HepG2 (cell line): Measurements from ENCODE around the gene NSD2. TPM values are rescaled to one million over a fixed set of nuclear protein-coding genes. Genes with fewer than 3 reads are reported as not detected.

Experiments
- ATAD3A ChIP-seq: sonication (generic); formaldehyde crosslinking; IDR thresholded peaks from 2 replicates; pipeline ENCODE4 v1.4.0; 2020; ENCODE audit warnings: missing genetic modification reagents
- BHLHE40 ChIP-seq: IDR thresholded peaks from 2 replicates; pipeline ENCODE4 v1.6.1; 2011; ENCODE audit warnings: low read length, improper control_type of control experiment
- CAMTA2 ChIP-seq: sonication (generic); formaldehyde crosslinking; IDR thresholded peaks from 2 replicates; pipeline ENCODE4 v1.4.0; 2020; ENCODE audit warnings: mild to moderate bottlenecking, missing genetic modification reagents, borderline replicate concordance
- CHCHD3 ChIP-seq: sonication (generic); formaldehyde crosslinking; IDR thresholded peaks from 2 replicates; pipeline ENCODE4 v1.8.0; 2022; ENCODE audit warnings: mild to moderate bottlenecking, missing genetic modification reagents, moderate library complexity
- FOXP1 ChIP-seq, 2 experiments: fragments of 450-650 bp in 1 of 2; IDR thresholded peaks; 2 replicates each; pipeline ENCODE4 v1.6.1; 2017 to 2018; ENCODE audit warnings: antibody characterized with exemption in 1 of 2
- HOMEZ ChIP-seq: IDR thresholded peaks from 2 replicates; pipeline ENCODE4 v1.6.1; 2016; ENCODE audit warnings: low read depth
- MTA3 ChIP-seq: sonication (generic); formaldehyde crosslinking; IDR thresholded peaks from 2 replicates; pipeline ENCODE4 v1.4.0; 2020; ENCODE audit warnings: missing genetic modification reagents
- NR3C1 ChIP-seq: sonication (generic); formaldehyde crosslinking; IDR thresholded peaks from 2 replicates; pipeline ENCODE4 v1.4.0; 2020; ENCODE audit warnings: missing genetic modification reagents
- SAP130 ChIP-seq: IDR thresholded peaks from 2 replicates; pipeline ENCODE4 v1.6.1; 2016; ENCODE audit warnings: low read depth
- SIX1 ChIP-seq: sonication (generic); formaldehyde crosslinking; IDR thresholded peaks from 2 replicates; pipeline ENCODE4 v1.4.0; 2020; ENCODE audit warnings: missing genetic modification reagents, borderline replicate concordance
- SMAD3 ChIP-seq: sonication (generic); formaldehyde crosslinking; IDR thresholded peaks from 2 replicates; pipeline ENCODE4 v1.4.0; 2020; ENCODE audit warnings: missing genetic modification reagents
- TFAP4 ChIP-seq: sonication (generic); IDR thresholded peaks from 2 replicates; pipeline ENCODE4 v1.6.1; 2016; ENCODE audit warnings: low read depth, borderline replicate concordance
- TRIM22 ChIP-seq: fragments of 450-650 bp; IDR thresholded peaks from 2 replicates; pipeline ENCODE4 v1.6.1; 2017
- ZNF318 ChIP-seq: sonication (generic); formaldehyde crosslinking; IDR thresholded peaks from 2 replicates; pipeline ENCODE4 v1.4.0; 2020; ENCODE audit warnings: mild to moderate bottlenecking, missing genetic modification reagents
- ZNF333 ChIP-seq: sonication (generic); formaldehyde crosslinking; IDR thresholded peaks from 2 replicates; pipeline ENCODE4 v1.4.0; 2020; ENCODE audit warnings: mild to moderate bottlenecking, missing genetic modification reagents, borderline replicate concordance
- ZNF660 ChIP-seq: sonication (generic); formaldehyde crosslinking; IDR thresholded peaks from 2 replicates; pipeline ENCODE4 v1.5.1; 2020; ENCODE audit warnings: mild to moderate bottlenecking, low read depth, missing genetic modification reagents, borderline replicate concordance
- ZNF672 ChIP-seq: sonication (generic); formaldehyde crosslinking; IDR thresholded peaks from 2 replicates; pipeline ENCODE4 v1.8.1; 2022; ENCODE audit warnings: missing genetic modification reagents
- ZNF850 ChIP-seq: sonication (generic); formaldehyde crosslinking; conservative IDR thresholded peaks from 2 replicates; pipeline ENCODE4 v1.9.0; 2021; ENCODE audit warnings: mild to moderate bottlenecking, missing genetic modification reagents
- polyA plus RNA-seq, 8 experiments: library from polyadenylated mRNA; depleted of rRNA in 3 of 8; stranded (reverse) in 7 of 8; unstranded in 1 of 8; fragments of >200 nt; fragmentation: Illumina TruSeq in 4 of 8; extraction: Trizol in 4 of 8; gene quantifications; 2 replicates each; pipeline versions ENCODE4 v1.2.1 to v1.2.3, GENCODE V29; 2011 to 2016; ENCODE audit warnings: low read depth in 4 of 8, missing spikeins in 1 of 8, mixed read lengths in 1 of 8; ENCODE audit not compliant: insufficient read depth in 1 of 8
- total RNA-seq, 5 experiments: library from RNA; depleted of rRNA; stranded (reverse); fragments of >200 nt; fragmentation: Illumina TruSeq; extraction: Trizol; gene quantifications; 2 replicates each; pipeline ENCODE4 v1.2.3, GENCODE V29; 2016; ENCODE audit warnings: low read depth in 1 of 5

NSD2 gene
- total and polyA plus RNA-seq, 2 of the 13 experiments (the other 11 are each of a cell fraction or from before 2014, with no cell fraction given), result 22.0 to 65.9 TPM

GRCh38 chr4:1856071-1856942 is 14.9 kb upstream of the NSD2 start, which contains the start of gene LETM1 (continued):
- TF ChIP-seq ZNF318 (CRISPR knock-in tag) (no peak), ZNF333 (CRISPR knock-in tag) (peak; percentile 29), ZNF660 (CRISPR knock-in tag) (no peak), SMAD3 (no peak), FOXP1 (IDR thresholded peaks at IDR 0.05) (no peak), FOXP1 (CRISPR knock-in tag; IDR thresholded peaks at IDR 0.05) (no peak), ZNF672 (CRISPR knock-in tag) (no peak), SIX1 (CRISPR knock-in tag) (peak; percentile 33; the same call in 1 of the 2 replicates), SAP130 (peak; percentile 93), TRIM22 (no peak), CAMTA2 (CRISPR knock-in tag) (no peak; the same call in 1 of the 2 replicates), NR3C1 (CRISPR knock-in tag) (no peak), ZNF850 (CRISPR knock-in tag) (0 out of 2 replicates have a peak, but pooled peaks have one; percentile 75), TFAP4 (peak; percentile 60; the same call in 1 of the 2 replicates), HOMEZ (CRISPR knock-in tag) (no peak), ATAD3A (CRISPR knock-in tag) (no peak), MTA3 (no peak), BHLHE40 (no peak), CHCHD3 (CRISPR knock-in tag) (0 out of 2 replicates have a peak, but pooled peaks have one; percentile 86)
